NT2/D1 (cell line): ENCODE measurements around the gene KIF13A.
"Not testable (repeated sequence)": the region's sequence is repeated elsewhere in the genome, so short reads cannot be mapped to it uniquely, and the experiment has no call there.

Experiments used
- DNase-seq: peaks from one replicate; pipeline ENCODE4 v3.0.0-alpha.2; 2011; ENCODE audit warnings: low read depth, low spot score
- H3K27me3 ChIP-seq: 2 replicates; pipeline ENCODE4 v1.6.0; 2011; ENCODE audit warnings: mild to moderate bottlenecking; ENCODE audit not compliant: insufficient read length, insufficient read depth
- H3K36me3 ChIP-seq: 2 replicates; pipeline ENCODE4 v1.6.1; 2011; ENCODE audit warnings: mild to moderate bottlenecking, low read length, mixed read lengths; ENCODE audit not compliant: insufficient read depth, insufficient read length
- H3K4me1 ChIP-seq: 2 replicates; pipeline ENCODE4 v1.5.1; 2011; ENCODE audit not compliant: insufficient read depth, insufficient read length
- H3K4me3 ChIP-seq: 2 replicates; pipeline ENCODE4 v1.5.1; 2011; ENCODE audit warnings: low read depth; ENCODE audit not compliant: insufficient read length
- H3K9ac ChIP-seq: 2 replicates; pipeline ENCODE4 v1.6.0; 2011; ENCODE audit warnings: low read depth; ENCODE audit not compliant: insufficient read length
- H3K9me3 ChIP-seq: 2 replicates; pipeline ENCODE4 v1.5.1; 2011; ENCODE audit warnings: mild to moderate bottlenecking, low read length; ENCODE audit not compliant: insufficient read depth
- SUZ12 ChIP-seq: IDR thresholded peaks from 2 replicates; pipeline ENCODE4 v1.6.1; 2011; ENCODE audit not compliant: insufficient read length, insufficient read depth; ENCODE audit errors: extremely low read depth
- YY1 ChIP-seq: IDR thresholded peaks from 2 replicates; pipeline ENCODE4 v1.6.1; 2011; ENCODE audit not compliant: insufficient read length, insufficient read depth
- ZNF274 ChIP-seq: IDR thresholded peaks from 2 replicates; pipeline ENCODE4 v1.6.1; 2011; ENCODE audit warnings: mild to moderate bottlenecking, low read depth, low read length

The KIF13A gene

DNA sequence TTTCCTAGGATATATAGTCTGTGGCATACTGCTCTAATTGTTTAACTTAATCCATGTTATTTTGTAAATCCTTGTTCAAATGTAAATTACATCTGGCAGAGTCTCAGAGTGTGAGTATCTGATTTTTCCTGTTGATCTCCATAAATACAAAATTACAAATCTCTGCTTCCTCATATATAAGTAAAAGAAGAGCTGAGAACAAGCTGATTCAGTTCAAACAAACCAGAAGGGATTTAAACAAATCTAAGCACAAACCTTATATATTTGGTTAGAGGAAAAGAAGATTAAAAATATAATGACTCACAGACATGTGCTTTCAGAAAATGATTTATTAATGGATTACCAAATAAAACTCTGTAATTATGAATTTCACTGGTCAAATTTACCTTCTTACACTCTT is 37.3 kb downstream of the KIF13A start:
- Histone ChIP-seq H3K4me3 (no peak overlapping the region), H3K4me1 (peaks cover 4% of the 10 kb centered on the region), H3K9ac (no peak overlapping the region), H3K36me3 (no peaks in the 10 kb centered on the region), H3K27me3 (no peaks in the 10 kb centered on the region), H3K9me3 (no peaks in the 10 kb centered on the region)
- TF ChIP-seq YY1 (no peak), SUZ12 (no peak)
- DNase-seq: no peak

DNA sequence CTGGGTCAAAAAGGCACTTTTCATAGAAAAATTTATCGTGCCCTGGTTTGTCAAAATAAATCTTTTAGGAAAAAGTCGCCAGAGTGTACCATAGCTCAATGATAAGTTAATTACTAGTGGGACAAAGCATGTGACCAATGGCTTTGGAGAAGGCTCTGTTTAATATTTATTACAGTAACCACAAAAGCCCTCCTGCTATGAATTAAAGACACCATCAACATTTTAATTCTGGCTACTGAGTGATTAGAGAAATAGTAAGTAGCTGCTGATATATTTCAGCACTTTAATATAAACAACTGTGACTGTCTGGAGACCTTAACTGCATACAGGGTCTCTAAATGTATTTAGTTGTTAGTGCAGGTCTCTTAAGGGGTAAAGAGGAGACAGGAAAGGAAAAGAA is 38.3 kb downstream of the KIF13A start:
- TF ChIP-seq YY1 (no peak), SUZ12 (no peak), ZNF274 (no peak)
- Histone ChIP-seq H3K9ac (no peak overlapping the region), H3K27me3 (no peaks in the 10 kb centered on the region), H3K4me3 (no peak overlapping the region), H3K36me3 (no peaks in the 10 kb centered on the region), H3K9me3 (no peaks in the 10 kb centered on the region), H3K4me1 (peaks cover 4% of the 10 kb centered on the region)
- DNase-seq: no peak

DNA sequence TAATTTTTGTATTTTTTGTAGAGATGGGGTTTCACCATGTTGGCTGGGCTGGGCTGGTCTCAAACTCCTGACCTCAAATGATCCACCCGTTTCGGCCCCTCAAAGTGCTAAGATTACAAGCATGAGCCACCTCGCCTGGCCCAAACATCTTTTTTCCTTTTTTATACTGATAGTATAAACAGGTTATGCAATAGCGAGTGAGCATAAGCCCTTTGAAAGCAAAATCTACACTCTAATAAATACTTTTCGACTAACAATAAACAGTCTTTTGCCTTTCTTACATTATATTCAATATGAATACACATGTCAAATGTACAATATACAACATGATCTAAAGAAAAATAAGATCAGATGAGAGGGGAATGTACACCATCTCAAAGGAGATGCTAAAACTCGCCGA is 38.7 kb downstream of the KIF13A start:
- no peak for DNase-seq
- peaks cover 4% of the 10 kb centered on the region for H3K4me1 ChIP-seq
- no peak overlapping the region for H3K4me3 ChIP-seq
- TF ChIP-seq SUZ12 (no peak), YY1 (no peak), ZNF274 (no peak)
- no peaks in the 10 kb centered on the region for H3K27me3 ChIP-seq
- H3K36me3 ChIP-seq: no peaks in the 10 kb centered on the region
- no peak overlapping the region for H3K9ac ChIP-seq
- H3K9me3 ChIP-seq: no peaks in the 10 kb centered on the region

DNA sequence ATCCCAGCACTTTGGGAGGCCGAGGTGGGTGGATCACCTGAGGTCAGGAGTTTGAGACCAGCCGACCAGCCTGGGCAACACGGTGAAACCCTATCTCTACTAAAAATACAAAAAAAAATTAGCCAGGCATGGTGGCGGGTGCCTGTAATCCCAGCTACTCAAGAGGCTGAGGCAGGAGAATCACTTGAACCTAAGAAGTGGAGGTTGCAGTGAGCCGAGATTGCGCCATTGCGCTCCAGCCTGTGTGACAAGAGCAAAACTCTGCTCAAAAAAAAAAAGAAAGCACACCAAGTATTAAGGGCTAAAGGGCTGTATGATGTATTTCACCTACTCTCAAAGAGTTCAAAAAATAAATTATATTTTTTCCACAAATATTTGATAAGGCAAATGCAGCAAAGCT is 39.9 kb downstream of the KIF13A start:
- not testable (repeated sequence) for H3K27me3 ChIP-seq, H3K9ac ChIP-seq, H3K4me3 ChIP-seq, DNase-seq, H3K9me3 ChIP-seq, H3K4me1 ChIP-seq, H3K36me3 ChIP-seq

DNA sequence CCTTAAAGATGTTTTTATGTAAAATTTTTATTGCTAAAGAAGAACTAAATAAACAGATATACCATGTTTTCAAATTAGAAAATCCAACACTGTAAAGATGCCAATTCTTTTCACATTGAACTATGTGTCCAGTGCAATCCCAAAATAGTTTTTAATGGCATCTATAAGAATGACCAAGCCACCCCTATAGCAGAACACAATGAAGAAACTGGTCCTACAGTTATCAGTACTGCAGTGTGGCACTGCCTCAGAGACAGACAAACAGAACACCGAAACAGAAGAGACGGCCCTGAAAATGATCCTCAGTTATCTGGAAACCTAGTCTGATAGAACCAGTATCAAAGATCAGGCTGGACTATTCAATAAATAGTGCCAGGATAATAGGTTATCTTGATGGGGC is 41.9 kb downstream of the KIF13A start:
- H3K4me3 ChIP-seq: no peak overlapping the region
- no peak for DNase-seq
- H3K4me1 ChIP-seq: no peaks in the 10 kb centered on the region
- no peaks in the 10 kb centered on the region for H3K36me3 ChIP-seq
- H3K27me3 ChIP-seq: no peaks in the 10 kb centered on the region
- H3K9ac ChIP-seq: no peak overlapping the region
- H3K9me3 ChIP-seq: no peaks in the 10 kb centered on the region
- no peak for TF ChIP-seq SUZ12
- no peak for TF ChIP-seq ZNF274
- TF ChIP-seq YY1: no peak

DNA sequence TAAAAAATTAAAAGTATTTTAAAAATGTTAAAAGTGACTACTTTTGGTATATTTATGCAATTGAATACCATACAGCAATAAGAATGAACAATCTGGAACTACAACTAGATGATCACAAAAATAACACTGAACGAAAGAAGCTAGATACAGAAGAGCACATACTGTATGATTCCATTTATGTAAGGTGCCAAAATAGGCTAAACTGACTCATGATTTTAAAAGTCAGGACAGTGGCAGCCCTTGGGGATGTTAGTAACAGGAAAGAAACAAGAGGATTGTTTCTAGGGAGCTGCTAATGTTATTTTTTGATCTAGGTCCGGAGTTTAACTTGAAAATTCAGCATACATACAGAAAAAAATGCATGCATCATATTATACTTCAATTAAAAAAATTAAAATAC is 42.3 kb downstream of the KIF13A start:
- no peak for DNase-seq
- no peak overlapping the region for H3K9ac ChIP-seq
- TF ChIP-seq YY1 (no peak), ZNF274 (no peak), SUZ12 (no peak)

DNA sequence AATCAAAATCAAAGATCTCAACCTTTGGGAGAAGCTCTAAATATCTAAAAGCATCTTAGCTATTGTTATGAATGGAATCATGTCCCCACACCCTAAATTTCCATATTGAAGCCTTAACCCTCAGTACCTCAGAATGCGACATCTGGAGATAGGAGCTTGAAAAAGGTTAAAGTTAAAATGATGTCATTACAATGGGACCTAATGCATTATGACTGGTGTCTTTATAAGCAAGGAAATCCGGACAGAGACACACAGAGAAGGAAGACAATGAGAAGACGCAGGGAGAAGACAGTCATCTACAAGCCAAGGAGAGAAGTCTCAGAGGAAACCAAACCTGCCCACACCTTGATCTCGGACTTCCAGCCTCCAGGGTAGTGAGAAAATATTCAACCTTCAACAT is 46.1 kb downstream of the KIF13A start:
- no peak overlapping the region for H3K4me3 ChIP-seq
- DNase-seq: no peak
- TF ChIP-seq YY1 (no peak), SUZ12 (no peak), ZNF274 (no peak)

More for the DNA sequence above, 42.3 kb downstream of the KIF13A start:
- Histone ChIP-seq H3K27me3 (no peaks in the 10 kb centered on the region), H3K9me3 (no peaks in the 10 kb centered on the region), H3K4me3 (no peak overlapping the region), H3K4me1 (no peaks in the 10 kb centered on the region), H3K36me3 (no peaks in the 10 kb centered on the region)

DNA sequence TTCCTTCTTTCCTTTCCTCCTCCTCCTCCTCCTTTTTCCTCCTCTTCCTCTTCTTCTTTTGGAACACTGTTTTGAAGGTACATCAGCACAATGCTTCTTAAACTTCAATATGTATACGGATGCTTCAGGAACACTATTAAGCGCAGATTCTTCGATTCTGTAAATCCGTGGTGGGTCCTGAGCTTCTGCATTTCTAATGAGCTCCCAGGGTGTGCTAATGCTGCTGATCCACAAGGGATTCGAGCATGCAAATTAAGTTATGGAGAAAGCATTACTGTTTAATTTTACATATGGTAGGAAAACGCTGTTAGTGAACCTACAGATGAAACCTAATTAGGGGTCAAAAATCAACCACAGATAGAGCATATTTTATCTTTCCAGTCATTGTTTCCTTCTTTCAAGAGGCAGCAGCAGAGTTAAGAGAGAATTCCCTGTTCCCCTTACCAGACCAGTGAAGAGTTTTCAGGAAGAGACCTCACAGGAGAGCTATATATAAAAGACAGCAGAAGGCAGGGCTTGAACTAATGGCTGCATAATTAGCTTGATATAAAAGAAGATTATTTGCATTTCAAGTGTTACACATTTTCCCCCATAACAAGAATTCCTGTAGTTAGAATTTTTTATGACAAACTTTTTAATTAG is 47.2 kb downstream of the KIF13A start:
- Histone ChIP-seq H3K4me1 (no peaks in the 10 kb centered on the region), H3K27me3 (no peaks in the 10 kb centered on the region), H3K9me3 (no peaks in the 10 kb centered on the region), H3K4me3 (no peak overlapping the region), H3K36me3 (no peaks in the 10 kb centered on the region), H3K9ac (no peak overlapping the region)
- no peak for TF ChIP-seq SUZ12
- no peak for TF ChIP-seq YY1
- TF ChIP-seq ZNF274: no peak
- DNase-seq: no peak

More for the DNA sequence above, 46.1 kb downstream of the KIF13A start:
- H3K27me3 ChIP-seq: no peaks in the 10 kb centered on the region
- H3K9ac ChIP-seq: no peak overlapping the region
- H3K4me1 ChIP-seq: no peaks in the 10 kb centered on the region
- H3K36me3 ChIP-seq: no peaks in the 10 kb centered on the region
- H3K9me3 ChIP-seq: no peaks in the 10 kb centered on the region
